NB4 (cell line): ENCODE measurements around the gene CACNA1A.

ENCODE experiments used
- MYC ChIP-seq: IDR thresholded peaks from 2 replicates; pipeline ENCODE4 v1.6.1; 2011; ENCODE audit warnings: low read depth, low read length
- POLR2A ChIP-seq: IDR thresholded peaks from 2 replicates; pipeline ENCODE4 v1.6.1; 2011; ENCODE audit warnings: mild to moderate bottlenecking; ENCODE audit not compliant: insufficient read length; ENCODE audit errors: extremely low read depth
- TF ChIP-seq, protein P1 (sequence below): IDR thresholded peaks from one replicate; pipeline ENCODE4 v1.5.1; 2012; ENCODE audit warnings: low read depth, low read length
- TF ChIP-seq, protein P2 (sequence below): IDR thresholded peaks from 2 replicates; pipeline ENCODE4 v1.6.1; 2011; ENCODE audit warnings: low read depth, low read length

DNA sequence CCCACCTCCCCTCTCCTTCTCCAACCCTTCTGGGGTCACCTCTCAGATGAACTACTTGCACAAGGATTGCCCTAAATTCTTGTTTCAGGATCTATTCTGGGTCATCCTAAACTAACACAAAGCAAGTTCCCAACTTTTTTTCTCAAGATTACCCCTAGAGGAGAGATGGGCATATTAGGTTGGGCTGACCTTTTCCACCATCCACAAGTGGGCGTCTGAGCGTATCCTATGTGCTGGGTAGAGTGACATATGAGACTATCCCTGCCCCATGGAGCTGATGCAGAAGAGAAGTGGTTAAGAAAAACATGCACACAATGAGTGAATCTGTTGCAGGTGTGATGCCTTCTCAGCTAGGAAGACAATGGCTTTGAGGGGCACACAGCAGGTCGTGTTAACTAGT, 132.7 kb downstream of the CACNA1A start:
- TF ChIP-seq, protein P1, sequence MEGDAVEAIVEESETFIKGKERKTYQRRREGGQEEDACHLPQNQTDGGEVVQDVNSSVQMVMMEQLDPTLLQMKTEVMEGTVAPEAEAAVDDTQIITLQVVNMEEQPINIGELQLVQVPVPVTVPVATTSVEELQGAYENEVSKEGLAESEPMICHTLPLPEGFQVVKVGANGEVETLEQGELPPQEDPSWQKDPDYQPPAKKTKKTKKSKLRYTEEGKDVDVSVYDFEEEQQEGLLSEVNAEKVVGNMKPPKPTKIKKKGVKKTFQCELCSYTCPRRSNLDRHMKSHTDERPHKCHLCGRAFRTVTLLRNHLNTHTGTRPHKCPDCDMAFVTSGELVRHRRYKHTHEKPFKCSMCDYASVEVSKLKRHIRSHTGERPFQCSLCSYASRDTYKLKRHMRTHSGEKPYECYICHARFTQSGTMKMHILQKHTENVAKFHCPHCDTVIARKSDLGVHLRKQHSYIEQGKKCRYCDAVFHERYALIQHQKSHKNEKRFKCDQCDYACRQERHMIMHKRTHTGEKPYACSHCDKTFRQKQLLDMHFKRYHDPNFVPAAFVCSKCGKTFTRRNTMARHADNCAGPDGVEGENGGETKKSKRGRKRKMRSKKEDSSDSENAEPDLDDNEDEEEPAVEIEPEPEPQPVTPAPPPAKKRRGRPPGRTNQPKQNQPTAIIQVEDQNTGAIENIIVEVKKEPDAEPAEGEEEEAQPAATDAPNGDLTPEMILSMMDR: no peak
- TF ChIP-seq POLR2A (no peak), MYC (no peak)
- TF ChIP-seq, protein P2, sequence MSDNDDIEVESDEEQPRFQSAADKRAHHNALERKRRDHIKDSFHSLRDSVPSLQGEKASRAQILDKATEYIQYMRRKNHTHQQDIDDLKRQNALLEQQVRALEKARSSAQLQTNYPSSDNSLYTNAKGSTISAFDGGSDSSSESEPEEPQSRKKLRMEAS: no peak
